ENCODE results near the gene ST6GAL1. TPM values are rescaled to one million over a fixed set of nuclear protein-coding genes. Genes with fewer than 3 reads are reported as not detected.
A peak's percentile ranks its signal among the peaks of the same experiment; 100 is the strongest.

Gene ST6GAL1
- total and polyA plus RNA-seq, 4 donors: 28.9 to 44.6 (median 34.6) TPM

DNA sequence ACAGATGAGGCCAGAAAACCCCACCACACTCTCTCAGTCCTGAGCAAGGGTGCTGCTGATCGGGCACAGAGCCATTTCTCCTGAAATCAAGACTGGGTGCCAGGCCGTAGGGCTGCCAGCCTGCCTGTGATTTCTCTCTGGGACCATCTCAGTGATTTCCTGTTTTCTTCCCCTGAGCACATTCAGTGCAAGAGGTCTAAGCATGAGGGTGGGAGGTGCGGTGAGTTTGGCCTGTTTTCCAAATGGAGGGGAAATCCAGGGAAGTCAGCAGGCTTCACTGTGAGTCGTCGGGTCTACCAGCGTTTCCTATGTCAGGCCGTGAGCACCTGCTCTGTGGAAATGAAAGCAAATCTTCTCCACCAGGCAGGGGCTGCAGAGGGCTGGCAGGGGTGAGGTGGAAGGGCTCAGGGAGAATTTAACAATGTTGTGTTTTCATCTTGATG is 82.3 kb downstream of the ST6GAL1 start:
- Histone ChIP-seq H3K4me3 (ENCODE audit: low read depth, low read length) (no peak overlapping the region), H3K4me1 (ENCODE audit: control insufficient read depth, insufficient read depth, low read length) (peaks cover 14% of the 10 kb centered on the region), H3K27me3 (ENCODE audit: control insufficient read depth, insufficient read depth, low read length) (no peaks in the 10 kb centered on the region), H3K36me3 (ENCODE audit: control insufficient read depth, insufficient read depth, low read length) (no peaks in the 10 kb centered on the region), H3K9me3 (ENCODE audit: control insufficient read depth, insufficient read depth, low read length) (no peaks in the 10 kb centered on the region), H3K27ac (ENCODE audit: low read depth, low read length) (peak overlapping the region; percentile 11)
- WGBS (ENCODE audit: insufficient coverage): 62% methylated on average over 5 of the region's 7 CpGs
- peak in 1 of 6 donors; percentile 26 for DNase-seq (ENCODE audit: low read depth in 4 of 6, low spot score in 6 of 6)

DNA sequence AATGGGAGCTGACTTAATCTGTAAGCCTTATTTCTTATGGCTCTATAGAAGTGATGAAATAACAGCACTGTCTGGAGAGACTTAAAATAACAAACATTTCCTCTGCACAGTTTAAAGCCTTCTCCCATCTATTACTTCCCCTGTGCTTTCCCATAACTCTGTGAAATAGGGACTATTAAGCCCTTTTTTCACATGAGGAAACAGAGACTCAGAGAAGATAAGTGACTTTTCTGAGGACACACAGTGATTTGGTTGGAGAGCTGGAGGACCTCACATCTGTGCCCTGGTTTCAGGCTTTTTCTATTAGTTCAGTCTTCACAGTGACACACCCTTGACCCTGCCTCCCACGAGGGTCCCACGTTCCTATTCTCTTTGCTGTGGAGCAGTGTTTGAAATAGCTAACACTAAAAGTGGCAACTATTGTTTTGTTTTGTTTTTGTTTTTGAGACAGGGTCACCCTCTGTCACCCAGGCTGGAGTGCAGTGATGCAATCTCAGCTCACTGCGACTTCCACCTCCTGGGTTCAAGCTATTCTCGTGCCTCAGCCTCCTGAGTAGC is 82.9 kb downstream of the ST6GAL1 start:
- DNase-seq (ENCODE audit: low read depth in 4 of 6, low spot score in 6 of 6): no peak
- Histone ChIP-seq H3K4me3 (ENCODE audit: low read depth, low read length) (no peak overlapping the region), H3K4me1 (ENCODE audit: control insufficient read depth, insufficient read depth, low read length) (peaks cover 14% of the 10 kb centered on the region), H3K27ac (ENCODE audit: low read depth, low read length) (no peak overlapping the region), H3K27me3 (ENCODE audit: control insufficient read depth, insufficient read depth, low read length) (no peaks in the 10 kb centered on the region), H3K36me3 (ENCODE audit: control insufficient read depth, insufficient read depth, low read length) (no peaks in the 10 kb centered on the region), H3K9me3 (ENCODE audit: control insufficient read depth, insufficient read depth, low read length) (no peaks in the 10 kb centered on the region)
- WGBS (ENCODE audit: insufficient coverage): 86% methylated on average over 2 of the region's 4 CpGs

DNA sequence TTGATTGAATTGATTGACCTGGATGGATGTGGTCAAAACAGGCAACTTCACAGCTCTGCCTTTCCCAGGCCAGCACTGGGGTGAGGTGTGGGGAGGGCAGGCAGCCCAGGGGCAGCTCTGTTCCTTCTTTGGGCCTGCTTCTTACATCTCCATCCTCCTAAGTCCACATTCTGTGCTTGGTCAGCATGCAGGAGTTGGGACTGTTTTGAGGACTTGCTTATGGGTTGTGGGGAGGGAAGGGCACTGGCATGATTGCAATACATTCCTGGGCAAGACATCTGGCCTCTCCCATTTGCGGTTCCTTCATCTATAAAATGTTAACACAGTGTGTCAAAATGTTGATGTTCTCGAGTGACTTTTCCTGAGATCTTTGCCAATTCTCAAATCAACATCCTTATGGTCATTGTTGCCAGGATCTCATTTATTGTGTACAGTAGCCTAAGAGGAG is 84.1 kb downstream of the ST6GAL1 start:
- H3K27me3 ChIP-seq (ENCODE audit: control insufficient read depth, insufficient read depth, low read length): no peaks in the 10 kb centered on the region
- no peak overlapping the region for H3K27ac ChIP-seq (ENCODE audit: low read depth, low read length)
- no CpG with 5 or more reads among the region's 2 CpGs for WGBS (ENCODE audit: insufficient coverage)
- peak in 1 of 6 donors; percentile 22 for DNase-seq (ENCODE audit: low read depth in 4 of 6, low spot score in 6 of 6)
- H3K4me3 ChIP-seq (ENCODE audit: low read depth, low read length): no peak overlapping the region
- H3K36me3 ChIP-seq (ENCODE audit: control insufficient read depth, insufficient read depth, low read length): no peaks in the 10 kb centered on the region
- no peaks in the 10 kb centered on the region for H3K9me3 ChIP-seq (ENCODE audit: control insufficient read depth, insufficient read depth, low read length)
- peaks cover 14% of the 10 kb centered on the region for H3K4me1 ChIP-seq (ENCODE audit: control insufficient read depth, insufficient read depth, low read length)

DNA sequence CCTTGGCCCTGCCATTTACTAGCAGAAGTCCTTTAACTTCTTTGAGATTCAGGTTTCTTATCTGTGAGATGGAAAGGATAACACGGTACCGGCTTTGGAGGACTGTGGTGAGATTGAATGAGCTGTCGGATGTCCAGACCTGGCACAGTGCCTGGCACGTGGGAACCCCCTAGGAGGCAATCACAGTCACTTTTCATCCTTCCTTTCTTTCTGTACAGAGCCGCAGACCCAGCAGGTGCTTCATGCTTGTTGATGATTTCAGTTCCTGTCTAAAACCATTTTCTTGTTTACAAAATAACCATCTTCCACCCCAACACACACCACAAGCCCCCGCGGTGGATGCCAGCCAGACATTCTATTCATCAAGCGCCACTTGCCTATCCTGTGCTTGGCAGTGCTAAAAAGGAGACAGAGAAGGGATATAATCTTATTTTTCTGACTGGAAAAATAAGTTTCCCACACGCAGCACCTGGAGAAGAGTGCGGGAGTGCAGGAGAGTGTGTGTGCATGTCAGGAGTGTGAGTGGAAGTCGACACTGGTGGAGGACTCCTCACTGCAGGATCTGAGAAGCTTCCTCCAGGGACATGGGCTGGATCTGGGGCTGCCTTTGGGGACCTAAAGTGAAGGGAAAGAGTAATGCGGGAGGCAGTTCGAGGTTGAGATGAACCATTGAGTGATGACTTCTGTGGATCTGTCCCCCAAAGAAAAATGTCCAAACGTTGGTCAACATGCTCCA is 85.7 kb downstream of the ST6GAL1 start:
- no peaks in the 10 kb centered on the region for H3K27me3 ChIP-seq (ENCODE audit: control insufficient read depth, insufficient read depth, low read length)
- no peaks in the 10 kb centered on the region for H3K9me3 ChIP-seq (ENCODE audit: control insufficient read depth, insufficient read depth, low read length)
- no peaks in the 10 kb centered on the region for H3K36me3 ChIP-seq (ENCODE audit: control insufficient read depth, insufficient read depth, low read length)
- WGBS (ENCODE audit: insufficient coverage): 54% methylated on average over 8 of the region's 14 CpGs
- peak in 1 of 6 donors; percentile 11 for DNase-seq (ENCODE audit: low read depth in 4 of 6, low spot score in 6 of 6)
- no peak overlapping the region for H3K27ac ChIP-seq (ENCODE audit: low read depth, low read length)
- no peak overlapping the region for H3K4me3 ChIP-seq (ENCODE audit: low read depth, low read length)
- H3K4me1 ChIP-seq (ENCODE audit: control insufficient read depth, insufficient read depth, low read length): peaks cover 14% of the 10 kb centered on the region

DNA sequence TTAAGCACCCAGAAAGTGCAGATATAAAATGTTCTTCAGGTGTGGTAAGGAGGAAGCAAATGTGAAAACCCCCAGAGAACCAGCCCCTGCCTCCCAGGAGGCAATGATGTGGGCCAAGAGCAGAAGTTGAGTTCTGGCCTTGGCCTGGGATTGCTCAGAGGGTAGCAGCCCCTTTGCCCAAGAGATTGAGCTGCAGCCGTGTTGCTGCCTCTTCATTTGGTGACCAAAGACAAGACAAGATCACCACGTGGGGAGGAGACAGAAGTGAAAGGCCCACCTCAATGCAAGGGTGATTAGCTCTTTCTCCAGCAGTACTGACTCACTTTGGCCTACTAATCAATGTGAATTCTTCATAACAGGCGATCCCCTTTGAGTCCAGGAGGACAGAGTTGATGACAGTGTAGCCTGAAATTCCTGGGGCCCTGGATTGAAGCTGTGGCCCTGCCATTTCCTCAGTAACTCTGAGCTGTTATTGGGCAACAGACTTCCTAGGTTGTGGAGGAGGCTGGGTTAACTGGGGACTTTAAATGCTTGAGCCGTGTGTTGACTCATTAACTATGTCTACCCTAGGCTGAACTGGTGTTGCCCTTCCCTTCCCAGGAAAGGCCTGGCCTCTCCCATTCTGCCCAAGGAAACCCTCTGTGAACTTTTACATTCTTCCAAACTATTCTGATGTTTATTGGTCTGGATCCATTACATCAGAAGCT is 86.5 kb downstream of the ST6GAL1 start:
- H3K36me3 ChIP-seq (ENCODE audit: control insufficient read depth, insufficient read depth, low read length): no peaks in the 10 kb centered on the region
- no peak overlapping the region for H3K27ac ChIP-seq (ENCODE audit: low read depth, low read length)
- H3K4me3 ChIP-seq (ENCODE audit: low read depth, low read length): no peak overlapping the region
- no peak for DNase-seq (ENCODE audit: low read depth in 4 of 6, low spot score in 6 of 6)
- H3K9me3 ChIP-seq (ENCODE audit: control insufficient read depth, insufficient read depth, low read length): no peaks in the 10 kb centered on the region
- 81% methylated on average over 4 of the region's 4 CpGs for WGBS (ENCODE audit: insufficient coverage)
- H3K4me1 ChIP-seq (ENCODE audit: control insufficient read depth, insufficient read depth, low read length): peaks cover 14% of the 10 kb centered on the region
- H3K27me3 ChIP-seq (ENCODE audit: control insufficient read depth, insufficient read depth, low read length): no peaks in the 10 kb centered on the region

DNA sequence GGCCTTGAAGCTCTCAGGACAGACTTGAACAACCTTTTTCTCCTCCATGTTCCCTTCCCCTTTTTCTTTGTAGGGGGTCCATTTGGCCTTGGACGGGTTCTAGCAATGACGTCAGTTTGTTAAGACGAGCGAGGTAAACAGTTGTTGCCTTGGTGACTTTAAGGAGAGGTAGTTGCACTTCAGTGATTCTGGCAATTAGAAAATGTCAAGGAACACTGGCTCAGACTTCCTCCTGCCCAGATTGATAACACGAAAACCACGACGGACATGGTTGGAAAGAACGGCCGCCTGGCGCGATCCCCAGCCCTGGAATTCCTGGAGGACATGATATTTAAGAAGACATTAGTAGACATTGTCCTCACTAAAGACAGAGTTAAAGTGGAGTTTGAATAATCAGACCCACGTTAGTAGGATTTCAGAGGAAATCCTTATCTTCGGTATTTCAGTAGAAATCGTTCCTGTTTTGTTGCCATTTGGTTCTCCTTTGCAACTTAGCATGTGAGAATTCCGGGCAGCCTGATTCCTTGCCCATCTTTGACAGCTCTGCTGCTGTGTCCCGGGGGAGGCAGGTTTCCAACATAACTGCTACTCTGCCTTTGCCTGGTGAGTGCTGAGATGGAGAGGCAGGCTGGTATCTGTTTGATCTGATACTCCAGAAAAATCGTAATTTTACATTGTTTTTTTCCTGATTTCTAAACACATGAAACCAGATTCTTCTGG is 87.3 kb downstream of the ST6GAL1 start:
- Histone ChIP-seq H3K9me3 (ENCODE audit: control insufficient read depth, insufficient read depth, low read length) (no peaks in the 10 kb centered on the region), H3K4me1 (ENCODE audit: control insufficient read depth, insufficient read depth, low read length) (peaks cover 9% of the 10 kb centered on the region), H3K4me3 (ENCODE audit: low read depth, low read length) (no peak overlapping the region), H3K27me3 (ENCODE audit: control insufficient read depth, insufficient read depth, low read length) (no peaks in the 10 kb centered on the region), H3K27ac (ENCODE audit: low read depth, low read length) (no peak overlapping the region), H3K36me3 (ENCODE audit: control insufficient read depth, insufficient read depth, low read length) (no peaks in the 10 kb centered on the region)
- 87% methylated on average over 11 of the region's 17 CpGs for WGBS (ENCODE audit: insufficient coverage)
- peak in 1 of 6 donors; percentile 80 for DNase-seq (ENCODE audit: low read depth in 4 of 6, low spot score in 6 of 6)

DNA sequence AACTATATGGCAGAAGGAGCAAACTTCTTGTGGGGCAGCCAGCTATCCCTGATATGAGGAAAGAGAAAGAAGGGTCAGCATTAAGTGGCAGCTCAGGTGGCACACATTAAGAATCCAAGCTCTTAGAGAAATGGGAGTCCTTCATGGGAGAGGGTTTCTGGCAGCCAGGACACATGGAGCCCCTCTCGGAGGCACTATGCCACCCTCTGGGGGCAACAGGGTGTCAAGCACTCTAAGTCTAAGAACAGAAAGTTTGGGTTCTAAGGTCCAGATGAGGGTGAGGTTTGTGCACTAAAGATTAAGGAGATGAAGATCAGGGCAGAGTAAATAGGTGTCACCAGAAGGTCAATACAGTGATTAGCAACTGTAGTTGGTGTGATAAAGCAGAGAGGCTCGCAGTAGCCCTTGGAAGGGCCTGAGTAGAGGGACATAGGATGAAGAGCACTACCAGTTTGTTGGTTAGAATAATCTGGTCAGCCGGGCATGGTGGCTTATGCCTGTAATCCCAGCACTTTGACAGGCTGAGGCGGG is 89.3 kb downstream of the ST6GAL1 start:
- Histone ChIP-seq H3K4me1 (ENCODE audit: control insufficient read depth, insufficient read depth, low read length) (peaks cover 7% of the 10 kb centered on the region), H3K27ac (ENCODE audit: low read depth, low read length) (no peak overlapping the region), H3K4me3 (ENCODE audit: low read depth, low read length) (no peak overlapping the region), H3K9me3 (ENCODE audit: control insufficient read depth, insufficient read depth, low read length) (no peaks in the 10 kb centered on the region), H3K36me3 (ENCODE audit: control insufficient read depth, insufficient read depth, low read length) (no peaks in the 10 kb centered on the region), H3K27me3 (ENCODE audit: control insufficient read depth, insufficient read depth, low read length) (no peaks in the 10 kb centered on the region)
- 89% methylated on average over 4 of the region's 4 CpGs for WGBS (ENCODE audit: insufficient coverage)
- DNase-seq (ENCODE audit: low read depth in 4 of 6, low spot score in 6 of 6): no peak

DNA sequence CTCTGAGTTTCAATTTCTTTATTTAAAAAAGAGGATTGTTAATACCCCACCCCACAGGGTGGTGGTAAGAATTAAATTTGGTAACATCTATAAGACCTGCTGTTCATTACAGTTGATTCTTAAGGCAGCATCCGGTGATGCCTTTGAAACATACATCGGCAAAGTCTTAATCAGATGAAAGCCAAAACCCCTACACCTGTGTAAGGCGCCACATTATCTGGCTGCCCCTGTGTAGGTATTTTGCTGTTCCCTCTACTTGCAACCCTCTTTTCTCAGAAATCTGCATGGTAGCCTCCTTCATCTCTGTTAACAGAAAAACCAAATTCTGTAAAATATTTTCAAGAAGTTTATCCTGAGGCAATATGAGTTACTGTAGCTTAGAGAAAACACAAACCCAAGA is 90.0 kb downstream of the ST6GAL1 start:
- 100% methylated on average over 1 of the region's 3 CpGs for WGBS (ENCODE audit: insufficient coverage)
- H3K9me3 ChIP-seq (ENCODE audit: control insufficient read depth, insufficient read depth, low read length): no peaks in the 10 kb centered on the region
- DNase-seq (ENCODE audit: low read depth in 4 of 6, low spot score in 6 of 6): no peak
- H3K27ac ChIP-seq (ENCODE audit: low read depth, low read length): no peak overlapping the region
- no peaks in the 10 kb centered on the region for H3K36me3 ChIP-seq (ENCODE audit: control insufficient read depth, insufficient read depth, low read length)
- no peaks in the 10 kb centered on the region for H3K27me3 ChIP-seq (ENCODE audit: control insufficient read depth, insufficient read depth, low read length)
- no peak overlapping the region for H3K4me3 ChIP-seq (ENCODE audit: low read depth, low read length)
- peaks cover 7% of the 10 kb centered on the region for H3K4me1 ChIP-seq (ENCODE audit: control insufficient read depth, insufficient read depth, low read length)

DNA sequence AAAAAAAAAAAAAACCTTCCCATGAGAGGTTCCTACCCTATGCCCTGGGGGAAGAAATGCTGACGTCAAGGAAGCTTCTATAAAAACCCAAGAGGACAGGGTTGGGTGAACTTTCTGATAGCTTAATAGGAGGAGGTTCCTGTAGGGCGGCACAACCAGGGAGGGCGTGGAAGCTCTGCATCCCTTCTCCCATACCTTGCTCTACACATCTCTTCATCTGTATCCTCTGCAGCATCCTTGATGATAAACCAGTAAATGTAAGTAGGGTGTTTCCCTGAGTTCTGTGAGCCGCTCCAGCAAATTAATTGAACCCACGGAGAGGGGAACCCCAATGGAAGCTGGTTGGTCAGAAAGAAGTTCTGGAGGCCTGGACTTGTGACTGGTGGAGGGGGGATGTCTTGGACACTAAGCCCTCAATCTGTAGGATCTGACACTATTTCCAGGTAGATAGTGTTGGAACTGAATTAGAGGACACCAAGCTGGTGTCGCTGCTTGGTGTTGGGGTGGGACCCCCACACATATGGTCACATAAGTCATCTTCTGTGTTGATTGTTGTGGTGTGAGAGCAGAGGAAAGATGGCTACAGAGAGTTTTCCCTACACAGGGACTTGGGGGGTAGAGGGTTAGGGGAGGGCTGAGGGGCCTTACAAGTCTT is 91.5 kb downstream of the ST6GAL1 start:
- H3K4me3 ChIP-seq (ENCODE audit: low read depth, low read length): no peak overlapping the region
- no peaks in the 10 kb centered on the region for H3K4me1 ChIP-seq (ENCODE audit: control insufficient read depth, insufficient read depth, low read length)
- WGBS (ENCODE audit: insufficient coverage): 94% methylated on average over 2 of the region's 6 CpGs
- H3K27me3 ChIP-seq (ENCODE audit: control insufficient read depth, insufficient read depth, low read length): no peaks in the 10 kb centered on the region
- DNase-seq (ENCODE audit: low read depth in 4 of 6, low spot score in 6 of 6): no peak
- no peak overlapping the region for H3K27ac ChIP-seq (ENCODE audit: low read depth, low read length)
- no peaks in the 10 kb centered on the region for H3K36me3 ChIP-seq (ENCODE audit: control insufficient read depth, insufficient read depth, low read length)
- H3K9me3 ChIP-seq (ENCODE audit: control insufficient read depth, insufficient read depth, low read length): no peaks in the 10 kb centered on the region

All from spinal cord (tissue), 10 donors.